ENCODE data around the gene NDUFS4.

DNA sequence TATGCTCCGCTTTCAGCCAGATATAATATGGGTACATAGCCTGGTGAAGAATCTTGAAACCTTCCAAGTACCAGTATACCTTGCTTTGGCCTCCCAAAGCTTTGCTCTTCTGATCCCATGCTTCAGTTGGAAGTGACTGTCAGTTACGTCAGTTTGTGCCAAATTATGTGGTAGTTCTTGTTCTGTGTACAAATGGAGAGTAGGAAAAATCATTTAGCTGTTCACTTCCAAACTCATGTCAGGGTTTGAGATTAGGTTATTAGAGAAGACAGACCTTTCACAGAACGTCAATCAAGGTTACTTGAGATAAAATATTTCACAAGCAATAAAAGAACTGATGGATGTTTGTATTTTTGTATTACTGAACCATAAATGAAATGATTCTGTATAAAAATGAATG, 117.2 kb downstream of the NDUFS4 start:
- TF ChIP-seq, protein P1, sequence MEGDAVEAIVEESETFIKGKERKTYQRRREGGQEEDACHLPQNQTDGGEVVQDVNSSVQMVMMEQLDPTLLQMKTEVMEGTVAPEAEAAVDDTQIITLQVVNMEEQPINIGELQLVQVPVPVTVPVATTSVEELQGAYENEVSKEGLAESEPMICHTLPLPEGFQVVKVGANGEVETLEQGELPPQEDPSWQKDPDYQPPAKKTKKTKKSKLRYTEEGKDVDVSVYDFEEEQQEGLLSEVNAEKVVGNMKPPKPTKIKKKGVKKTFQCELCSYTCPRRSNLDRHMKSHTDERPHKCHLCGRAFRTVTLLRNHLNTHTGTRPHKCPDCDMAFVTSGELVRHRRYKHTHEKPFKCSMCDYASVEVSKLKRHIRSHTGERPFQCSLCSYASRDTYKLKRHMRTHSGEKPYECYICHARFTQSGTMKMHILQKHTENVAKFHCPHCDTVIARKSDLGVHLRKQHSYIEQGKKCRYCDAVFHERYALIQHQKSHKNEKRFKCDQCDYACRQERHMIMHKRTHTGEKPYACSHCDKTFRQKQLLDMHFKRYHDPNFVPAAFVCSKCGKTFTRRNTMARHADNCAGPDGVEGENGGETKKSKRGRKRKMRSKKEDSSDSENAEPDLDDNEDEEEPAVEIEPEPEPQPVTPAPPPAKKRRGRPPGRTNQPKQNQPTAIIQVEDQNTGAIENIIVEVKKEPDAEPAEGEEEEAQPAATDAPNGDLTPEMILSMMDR (IDR thresholded peaks at IDR 0.05), result no peak
- TF ChIP-seq POLR2A (IDR thresholded peaks at IDR 0.05), result no peak

Data from suprapubic skin (tissue), 3 donors.